22Rv1 (cell line): ENCODE data around the gene VEZT.

Experiments
- H3K27ac ChIP-seq: fragments of 450-650 bp; 2 replicates; pipeline ENCODE4 v1.5.1; 2017
- ZFX ChIP-seq: fragments of 450-650 bp; IDR thresholded peaks from 2 replicates; pipeline ENCODE4 v1.6.1; 2017; ENCODE audit warnings: antibody characterized with exemption, borderline replicate concordance
- TF ChIP-seq, protein P1 (sequence below): fragments of 450-650 bp; IDR thresholded peaks from 2 replicates; pipeline ENCODE4 v1.5.1; 2017; ENCODE audit warnings: mild to moderate bottlenecking

The VEZT gene

DNA sequence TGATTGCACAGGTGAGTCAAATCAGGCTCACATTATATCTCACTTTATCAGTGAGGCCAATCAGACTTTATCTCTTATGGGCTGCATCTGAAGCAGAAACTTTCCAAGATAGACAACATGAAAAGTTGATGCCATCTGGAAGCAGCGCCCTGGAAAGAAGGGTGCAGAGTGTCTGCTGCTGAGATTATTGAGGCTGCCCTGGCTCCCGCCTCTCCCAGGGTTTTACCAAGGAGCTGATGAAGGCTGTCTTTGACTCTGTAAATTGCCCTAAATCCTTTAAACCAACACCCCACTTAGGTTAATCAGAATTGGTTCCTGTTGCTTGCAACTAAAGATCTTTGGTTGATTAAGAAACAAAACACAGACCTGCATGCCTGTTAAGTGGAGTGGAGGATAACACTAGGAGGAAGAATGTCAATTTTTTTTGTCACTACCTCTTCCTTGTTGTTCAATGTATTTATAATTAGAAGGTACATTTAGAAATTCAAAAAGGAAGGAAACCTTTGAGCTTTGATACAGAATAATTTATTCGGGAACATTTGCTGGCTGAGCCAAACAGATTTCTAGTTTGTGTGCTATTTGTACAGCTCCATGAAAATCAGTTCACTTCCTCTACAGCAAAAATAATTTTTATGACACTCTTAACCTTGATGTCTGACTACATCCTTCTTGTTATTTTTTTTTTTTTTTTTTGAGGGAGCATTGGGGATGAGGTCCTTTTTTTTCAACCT is 104.1 kb downstream of the VEZT start:
- no peak overlapping the region for H3K27ac ChIP-seq
- TF ChIP-seq, protein P1, sequence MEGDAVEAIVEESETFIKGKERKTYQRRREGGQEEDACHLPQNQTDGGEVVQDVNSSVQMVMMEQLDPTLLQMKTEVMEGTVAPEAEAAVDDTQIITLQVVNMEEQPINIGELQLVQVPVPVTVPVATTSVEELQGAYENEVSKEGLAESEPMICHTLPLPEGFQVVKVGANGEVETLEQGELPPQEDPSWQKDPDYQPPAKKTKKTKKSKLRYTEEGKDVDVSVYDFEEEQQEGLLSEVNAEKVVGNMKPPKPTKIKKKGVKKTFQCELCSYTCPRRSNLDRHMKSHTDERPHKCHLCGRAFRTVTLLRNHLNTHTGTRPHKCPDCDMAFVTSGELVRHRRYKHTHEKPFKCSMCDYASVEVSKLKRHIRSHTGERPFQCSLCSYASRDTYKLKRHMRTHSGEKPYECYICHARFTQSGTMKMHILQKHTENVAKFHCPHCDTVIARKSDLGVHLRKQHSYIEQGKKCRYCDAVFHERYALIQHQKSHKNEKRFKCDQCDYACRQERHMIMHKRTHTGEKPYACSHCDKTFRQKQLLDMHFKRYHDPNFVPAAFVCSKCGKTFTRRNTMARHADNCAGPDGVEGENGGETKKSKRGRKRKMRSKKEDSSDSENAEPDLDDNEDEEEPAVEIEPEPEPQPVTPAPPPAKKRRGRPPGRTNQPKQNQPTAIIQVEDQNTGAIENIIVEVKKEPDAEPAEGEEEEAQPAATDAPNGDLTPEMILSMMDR = no peak
- no peak for TF ChIP-seq ZFX

- no peak overlapping the region for H3K27ac ChIP-seq
- TF ChIP-seq, protein P1 = no peak
- TF ChIP-seq ZFX = no peak
Measured at GRCh38 chr12:95322326-95322725, 104.7 kb downstream of the VEZT start.

DNA sequence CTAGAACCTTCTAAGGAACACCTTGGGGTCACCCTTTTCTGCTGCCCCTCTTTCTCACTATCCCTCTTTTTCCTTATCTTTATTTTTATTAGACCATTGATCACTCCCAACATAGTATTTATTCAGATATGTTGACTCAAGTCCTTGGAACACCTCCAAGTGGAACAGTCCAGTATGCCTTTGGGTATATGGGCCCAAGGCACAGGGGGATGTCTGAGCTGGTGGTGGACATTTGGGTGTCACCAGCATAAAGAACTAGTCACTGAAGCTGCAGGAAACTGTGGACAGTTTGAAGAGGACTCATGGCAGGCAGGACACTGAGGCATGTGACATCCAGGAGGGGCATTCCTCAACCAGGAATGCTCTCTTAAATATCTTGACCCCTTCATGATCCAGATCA is 105.6 kb downstream of the VEZT start:
- TF ChIP-seq, protein P1 = no peak
- TF ChIP-seq ZFX = no peak
- H3K27ac ChIP-seq = peak overlapping the region; percentile 67

GRCh38 chr12:95324246-95324645 is 106.6 kb downstream of the VEZT start:
- H3K27ac ChIP-seq = peak overlapping the region; percentile 67

DNA sequence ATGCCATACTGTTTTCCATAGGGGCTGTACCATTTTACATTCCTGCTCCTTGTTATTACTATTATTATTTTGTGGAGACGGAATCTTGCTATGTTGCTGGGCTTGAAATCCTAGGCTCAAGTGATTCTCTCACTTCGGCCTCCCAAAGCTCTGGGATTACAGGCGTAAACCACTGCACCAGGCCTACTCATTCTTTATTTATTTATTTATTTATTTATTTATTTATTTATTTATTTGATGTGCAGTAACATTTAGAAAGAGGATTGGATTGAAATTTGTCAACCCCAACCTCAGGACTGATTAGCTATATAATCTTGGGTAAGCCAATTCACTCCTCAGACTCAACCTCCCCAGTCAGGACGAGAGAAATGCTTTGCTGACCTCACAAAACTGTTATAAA is 107.9 kb downstream of the VEZT start:
- TF ChIP-seq, protein P1 = no peak
- TF ChIP-seq ZFX = no peak
- no peak overlapping the region for H3K27ac ChIP-seq

DNA sequence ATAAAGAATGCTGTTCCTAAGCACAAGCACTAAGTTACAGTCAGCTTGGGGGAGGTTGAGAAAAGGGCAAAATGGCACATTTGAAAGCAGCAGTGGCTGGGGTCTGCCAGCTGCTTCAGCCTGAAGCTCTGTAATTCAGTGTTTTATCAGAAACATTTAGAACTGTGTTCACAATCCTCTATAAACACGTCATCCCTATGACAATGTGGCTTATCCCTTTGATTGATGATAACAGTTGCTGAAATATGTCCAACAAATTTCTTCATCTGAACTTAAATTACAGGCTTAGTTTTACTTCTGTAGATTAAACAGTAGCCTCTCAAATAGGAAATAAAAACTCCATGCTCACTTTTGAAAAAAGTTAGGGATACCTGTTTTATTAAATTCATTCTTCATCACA is 108.8 kb downstream of the VEZT start:
- H3K27ac ChIP-seq = no peak overlapping the region
- no peak for TF ChIP-seq ZFX
- TF ChIP-seq, protein P1 = no peak

GRCh38 chr12:95326855-95327254 is 109.2 kb downstream of the VEZT start:
- TF ChIP-seq ZFX = no peak
- TF ChIP-seq, protein P1 = no peak
- no peak overlapping the region for H3K27ac ChIP-seq

GRCh38 chr12:95328708-95329107 is 111.1 kb downstream of the VEZT start:
- no peak overlapping the region for H3K27ac ChIP-seq
- TF ChIP-seq ZFX = no peak
- TF ChIP-seq, protein P1 = no peak
